Gastrocnemius medialis (tissue), 4 donors: ENCODE data around the gene EEF1A1. TPM values are rescaled to one million over a fixed set of nuclear protein-coding genes. Genes with fewer than 3 reads are reported as not detected.

ENCODE experiments used
- ATAC-seq, 2 donors: fragments of 150-250 bp; one replicate each; pipeline ENCODE4 v1.9.1; 2016
- DNase-seq, 2 donors: peaks; one replicate each; pipeline ENCODE4 v3.0.0-alpha.2; 2019
- H3K27ac ChIP-seq, 4 donors: fragments of 200-600 bp; sonication (generic); 1 replicate in 1 of 4; 2 replicates in 3 of 4; pipeline ENCODE4 v1.5.1; 2016 to 2018; ENCODE audit warnings: mild to moderate bottlenecking in 2 of 4, moderate library complexity in 1 of 4
- H3K27me3 ChIP-seq, 3 donors: fragments of 200-600 bp; sonication (generic) in 2 of 3; 1 replicate in 1 of 3; 2 replicates in 2 of 3; pipeline versions ENCODE4 v1.5.1 to v1.6.0; 2016 to 2019; ENCODE audit warnings: mild to moderate bottlenecking in 1 of 3, moderate library complexity in 1 of 3
- H3K36me3 ChIP-seq, 2 donors: fragments of 200-600 bp; sonication (generic) in 1 of 2; one replicate each; pipeline ENCODE4 v1.5.1; 2017 to 2018
- H3K4me1 ChIP-seq, 2 donors: fragments of 200-600 bp; sonication (generic) in 1 of 2; one replicate each; pipeline ENCODE4 v1.5.1; 2016 to 2017; ENCODE audit warnings: mild to moderate bottlenecking in 2 of 2
- H3K4me3 ChIP-seq, 4 donors: fragments of 200-600 bp; sonication (generic) in 3 of 4; 1 replicate in 1 of 4; 2 replicates in 3 of 4; pipeline ENCODE4 v1.5.1; 2016 to 2019; ENCODE audit warnings: mild to moderate bottlenecking in 2 of 4
- H3K9me3 ChIP-seq, 3 donors: fragments of 200-600 bp; sonication (generic) in 2 of 3; 1 replicate in 1 of 3; 2 replicates in 2 of 3; pipeline ENCODE4 v1.5.1; 2016 to 2019
- POLR2A ChIP-seq, 2 donors: fragments of 450-650 bp; IDR thresholded peaks; one replicate each; pipeline ENCODE4 v1.6.1; 2017; ENCODE audit warnings: antibody characterized with exemption in 2 of 2, mild to moderate bottlenecking in 2 of 2, moderate library complexity in 2 of 2
- in situ Hi-C, 4 donors: fragments of 200-750 bp; cut with MboI; loops; one replicate each; pipeline versions ENCODE4 v1.15.0 to v1.8.0; 2017; ENCODE audit warnings: low sequenced_read_pairs in 4 of 4
- intact Hi-C: fragments of 100-400 bp; cut with DNase I; formaldehyde crosslinking; loops from one replicate; pipeline ENCODE4 v1.15.1; 2023; ENCODE audit warnings: low total_unique reads
- total RNA-seq, 4 donors: library from RNA; depleted of rRNA; stranded (reverse); fragments of >200 nt; gene quantifications; one replicate each; pipeline versions ENCODE4 v1.1.0 to v1.2.3, GENCODE V29; 2016
- TF ChIP-seq, protein P1 (sequence below), 5 experiments: fragments of 450-650 bp in 3 of 5; fragments of 200-600 bp in 2 of 5; sonication (generic) in 2 of 5; IDR thresholded peaks in 4 of 5; conservative IDR thresholded peaks in 1 of 5; 1 replicate in 4 of 5; 2 replicates in 1 of 5; pipeline ENCODE4 v1.5.1; 2016 to 2019; ENCODE audit warnings: antibody characterized with exemption in 5 of 5, mild to moderate bottlenecking in 3 of 5, moderate library complexity in 3 of 5

The EEF1A1 gene
- total RNA-seq, 4 donors from 2014 or later, result 846 to 1,271 (median 1,198) TPM

DNA sequence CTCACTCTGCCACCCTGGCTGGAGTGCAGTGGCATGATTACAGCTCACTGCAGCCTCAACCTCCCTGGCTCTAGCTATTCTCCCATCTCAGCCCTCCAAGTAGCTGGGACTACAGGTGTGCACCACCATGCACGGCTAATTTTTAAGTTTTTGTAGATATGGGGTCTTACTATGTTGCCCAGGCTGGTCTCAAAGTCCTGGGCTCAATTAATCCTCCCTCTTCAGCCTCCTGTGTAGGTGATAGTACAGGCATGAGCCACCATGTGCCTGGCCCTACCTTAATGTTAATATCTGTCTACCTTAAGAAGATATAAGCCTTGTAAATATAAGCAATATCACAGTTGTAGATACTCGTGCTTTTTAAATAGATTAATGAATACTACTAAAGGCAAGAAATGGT, 16.7 kb downstream of the EEF1A1 start:
- no peak overlapping the region for H3K4me3 ChIP-seq
- H3K9me3 ChIP-seq, result no peaks in the 10 kb centered on the region
- in situ Hi-C loops (no loop called here), intact Hi-C loops (no loop called here)
- H3K36me3 ChIP-seq, result peaks cover 2 to 44% of the 10 kb centered on the region in 2 donors
- H3K27me3 ChIP-seq, result no peaks in the 10 kb centered on the region
- TF ChIP-seq, protein P1, sequence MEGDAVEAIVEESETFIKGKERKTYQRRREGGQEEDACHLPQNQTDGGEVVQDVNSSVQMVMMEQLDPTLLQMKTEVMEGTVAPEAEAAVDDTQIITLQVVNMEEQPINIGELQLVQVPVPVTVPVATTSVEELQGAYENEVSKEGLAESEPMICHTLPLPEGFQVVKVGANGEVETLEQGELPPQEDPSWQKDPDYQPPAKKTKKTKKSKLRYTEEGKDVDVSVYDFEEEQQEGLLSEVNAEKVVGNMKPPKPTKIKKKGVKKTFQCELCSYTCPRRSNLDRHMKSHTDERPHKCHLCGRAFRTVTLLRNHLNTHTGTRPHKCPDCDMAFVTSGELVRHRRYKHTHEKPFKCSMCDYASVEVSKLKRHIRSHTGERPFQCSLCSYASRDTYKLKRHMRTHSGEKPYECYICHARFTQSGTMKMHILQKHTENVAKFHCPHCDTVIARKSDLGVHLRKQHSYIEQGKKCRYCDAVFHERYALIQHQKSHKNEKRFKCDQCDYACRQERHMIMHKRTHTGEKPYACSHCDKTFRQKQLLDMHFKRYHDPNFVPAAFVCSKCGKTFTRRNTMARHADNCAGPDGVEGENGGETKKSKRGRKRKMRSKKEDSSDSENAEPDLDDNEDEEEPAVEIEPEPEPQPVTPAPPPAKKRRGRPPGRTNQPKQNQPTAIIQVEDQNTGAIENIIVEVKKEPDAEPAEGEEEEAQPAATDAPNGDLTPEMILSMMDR (IDR thresholded peaks at IDR 0.05 in 4 of 5, conservative IDR thresholded peaks at IDR 0.05 in 1 of 5), result no peak
- TF ChIP-seq POLR2A (IDR thresholded peaks at IDR 0.05), result no peak
- DNase-seq (no peak), ATAC-seq (no peak)
- H3K4me1 ChIP-seq, result no peaks in the 10 kb centered on the region
- H3K27ac ChIP-seq, result no peak overlapping the region

DNA sequence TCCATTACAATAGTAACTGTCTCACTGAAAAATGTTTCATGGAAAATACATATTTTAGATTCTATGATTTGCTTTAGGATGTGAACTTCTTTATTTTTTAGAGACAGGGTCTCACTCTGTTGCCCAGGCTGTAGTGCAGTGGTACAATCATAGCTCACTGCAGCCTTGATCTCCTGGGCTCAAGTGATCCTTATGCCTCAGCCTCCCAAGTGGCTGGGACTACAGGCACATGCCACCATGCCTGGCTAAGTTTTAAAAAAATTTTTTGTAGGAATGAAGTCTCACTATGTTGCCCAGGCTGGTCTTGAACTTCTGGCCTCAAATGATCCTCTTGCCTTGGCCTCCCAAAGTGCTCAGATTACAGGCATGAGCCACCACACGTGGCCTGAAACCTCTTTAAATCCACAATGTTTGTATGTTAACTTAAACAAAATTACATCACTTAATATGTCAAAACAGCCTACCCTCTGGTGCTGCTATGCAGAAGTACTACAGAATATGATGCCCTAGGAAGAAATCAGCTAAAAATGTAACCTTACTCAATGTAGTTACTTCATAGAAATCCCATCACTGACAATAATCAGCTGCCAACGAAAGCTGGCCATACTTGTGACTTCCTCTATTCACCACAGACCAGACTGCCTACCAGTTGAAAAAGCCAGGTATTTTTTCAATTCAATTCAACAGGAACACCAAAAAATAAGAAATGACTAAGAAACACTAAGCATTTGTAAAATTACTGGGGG, 17.6 kb downstream of the EEF1A1 start:
- Histone ChIP-seq H3K27me3 (no peaks in the 10 kb centered on the region), H3K9me3 (no peaks in the 10 kb centered on the region), H3K4me3 (no peak overlapping the region), H3K27ac (no peak overlapping the region), H3K4me1 (no peaks in the 10 kb centered on the region), H3K36me3 (peaks cover 2 to 53% of the 10 kb centered on the region in 2 donors)
- ATAC-seq (no peak), DNase-seq (no peak)
- intact Hi-C loops (no loop called here), in situ Hi-C loops (no loop called here)
- TF ChIP-seq, protein P1 (IDR thresholded peaks at IDR 0.05 in 4 of 5, conservative IDR thresholded peaks at IDR 0.05 in 1 of 5), result no peak
- no peak for TF ChIP-seq POLR2A (IDR thresholded peaks at IDR 0.05)

DNA sequence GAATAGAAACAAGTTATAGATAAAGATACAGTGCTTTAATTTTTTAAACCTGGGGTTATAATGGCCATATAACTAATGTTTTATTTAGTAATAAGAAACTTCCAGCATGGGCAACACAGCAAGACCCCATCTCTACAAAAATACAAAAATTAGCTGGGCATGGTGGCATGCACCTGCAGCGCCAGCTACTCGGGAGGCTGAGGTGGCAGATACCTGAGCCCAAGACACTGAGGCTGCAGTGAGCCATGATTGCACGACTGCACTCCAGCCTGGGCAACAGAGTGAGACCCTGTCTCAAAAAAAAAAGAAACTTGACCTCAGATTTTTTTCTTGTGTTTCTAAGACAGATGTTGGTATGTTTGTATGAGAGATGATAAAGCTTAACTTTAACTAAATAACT, 22.9 kb downstream of the EEF1A1 start:
- in situ Hi-C loops (loop anchor here in 2 of 4 donors (25.0 kb wide), 1 partner anchor 1739 kb away; the partner anchor contains the start of gene COX7A2 (in 2 of the 2)), intact Hi-C loops (no loop called here)
- DNase-seq (no peak), ATAC-seq (no peak)
- Histone ChIP-seq H3K4me3 (no peak overlapping the region), H3K4me1 (no peaks in the 10 kb centered on the region), H3K9me3 (no peaks in the 10 kb centered on the region), H3K36me3 (peaks cover 2 to 95% of the 10 kb centered on the region in 2 donors), H3K27ac (no peak overlapping the region), H3K27me3 (no peaks in the 10 kb centered on the region)
- TF ChIP-seq POLR2A (IDR thresholded peaks at IDR 0.05), result no peak
- TF ChIP-seq, protein P1 (IDR thresholded peaks at IDR 0.05 in 4 of 5, conservative IDR thresholded peaks at IDR 0.05 in 1 of 5), result no peak

DNA sequence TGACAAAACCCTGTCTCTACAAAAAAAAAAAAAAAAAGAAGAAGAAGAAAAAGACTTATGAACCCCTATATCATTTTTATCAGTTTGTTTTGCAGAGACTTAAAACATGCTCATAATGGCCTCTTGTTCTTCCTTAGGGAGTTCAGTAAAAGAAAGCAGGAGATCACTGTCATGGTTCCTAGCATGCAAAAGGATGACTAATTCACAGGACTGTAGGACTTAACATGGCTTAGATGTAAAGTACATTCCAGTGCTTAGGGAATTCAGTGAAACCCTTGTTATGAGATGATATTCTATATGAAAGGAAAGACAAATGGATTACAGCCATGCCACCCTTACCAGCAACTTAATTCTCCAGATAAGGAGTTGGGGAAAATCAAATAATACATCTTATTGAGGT, 29.5 kb downstream of the EEF1A1 start:
- Histone ChIP-seq H3K27ac (no peak overlapping the region), H3K4me3 (no peak overlapping the region), H3K4me1 (no peaks in the 10 kb centered on the region), H3K27me3 (no peaks in the 10 kb centered on the region), H3K9me3 (no peaks in the 10 kb centered on the region), H3K36me3 (peaks cover 2 to 72% of the 10 kb centered on the region in 2 donors)
- TF ChIP-seq, protein P1 (IDR thresholded peaks at IDR 0.05 in 4 of 5, conservative IDR thresholded peaks at IDR 0.05 in 1 of 5), result no peak
- no peak for TF ChIP-seq POLR2A (IDR thresholded peaks at IDR 0.05)
- ATAC-seq (no peak), DNase-seq (no peak)
- in situ Hi-C loops, result loop anchor here in 2 of 4 donors (25.0 kb wide), 1 partner anchor 1746 kb away; the partner anchor contains the start of gene COX7A2 (in 2 of the 2)
- intact Hi-C loops, result no loop called here
